GM23338 (cell line): ENCODE data around the gene CYP19A1.

Source experiments
- CREB1 ChIP-seq: fragments of 250-450 bp; sonication (Bioruptor Pico); IDR thresholded peaks from 2 replicates; pipeline ENCODE4 v1.5.0; 2020; ENCODE audit warnings: low read depth, mild to moderate bottlenecking, moderate library complexity
- EZH2 ChIP-seq: fragments of 200-600 bp; sonication (generic); IDR thresholded peaks from one replicate; pipeline ENCODE4 v1.8.0; 2017; ENCODE audit warnings: antibody characterized with exemption, mild to moderate bottlenecking, low read depth; ENCODE audit not compliant: unreplicated experiment
- TF ChIP-seq, protein P1 (sequence below), 2 experiments: fragments of 200-600 bp in 1 of 2; sonication (generic) in 1 of 2; conservative IDR thresholded peaks; 2 replicates each; pipeline versions ENCODE4 v1.5.1 to v1.6.1; 2016 to 2017; ENCODE audit warnings: antibody characterized with exemption in 2 of 2, low read depth in 2 of 2, mild to moderate bottlenecking in 2 of 2, moderate library complexity in 1 of 2

- TF ChIP-seq CREB1 (no peak), EZH2 (no peak)
- TF ChIP-seq, protein P1, sequence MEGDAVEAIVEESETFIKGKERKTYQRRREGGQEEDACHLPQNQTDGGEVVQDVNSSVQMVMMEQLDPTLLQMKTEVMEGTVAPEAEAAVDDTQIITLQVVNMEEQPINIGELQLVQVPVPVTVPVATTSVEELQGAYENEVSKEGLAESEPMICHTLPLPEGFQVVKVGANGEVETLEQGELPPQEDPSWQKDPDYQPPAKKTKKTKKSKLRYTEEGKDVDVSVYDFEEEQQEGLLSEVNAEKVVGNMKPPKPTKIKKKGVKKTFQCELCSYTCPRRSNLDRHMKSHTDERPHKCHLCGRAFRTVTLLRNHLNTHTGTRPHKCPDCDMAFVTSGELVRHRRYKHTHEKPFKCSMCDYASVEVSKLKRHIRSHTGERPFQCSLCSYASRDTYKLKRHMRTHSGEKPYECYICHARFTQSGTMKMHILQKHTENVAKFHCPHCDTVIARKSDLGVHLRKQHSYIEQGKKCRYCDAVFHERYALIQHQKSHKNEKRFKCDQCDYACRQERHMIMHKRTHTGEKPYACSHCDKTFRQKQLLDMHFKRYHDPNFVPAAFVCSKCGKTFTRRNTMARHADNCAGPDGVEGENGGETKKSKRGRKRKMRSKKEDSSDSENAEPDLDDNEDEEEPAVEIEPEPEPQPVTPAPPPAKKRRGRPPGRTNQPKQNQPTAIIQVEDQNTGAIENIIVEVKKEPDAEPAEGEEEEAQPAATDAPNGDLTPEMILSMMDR (conservative IDR thresholded peaks at IDR 0.05; ENCODE audit: low read depth in 2 of 2), result no peak
Measured at GRCh38 chr15:51200792-51201191, 137.6 kb downstream of the CYP19A1 start.
